Islet precursor cell (in vitro differentiated cells): Measurements from ENCODE around the gene VSIG10L.

Source experiments
- DNase-seq: peaks from one replicate; pipeline ENCODE4 v3.0.0-alpha.2; 2018

Gene VSIG10L

GRCh38 chr19:51337861-51338562 lies 3.9 kb downstream of the VSIG10L start:
- no peak for DNase-seq

GRCh38 chr19:51337141-51337860 lies 4.6 kb downstream of the VSIG10L start:
- DNase-seq, result no peak

GRCh38 chr19:51333836-51334460 lies 8.0 kb downstream of the VSIG10L start:
- DNase-seq, result no peak

GRCh38 chr19:51331716-51332115 lies 10.2 kb downstream of the VSIG10L start:
- DNase-seq, result no peak

- DNase-seq, result no peak
Measured at GRCh38 chr19:51331193-51331592, 10.7 kb downstream of the VSIG10L start.

GRCh38 chr19:51330366-51330765 lies 11.6 kb downstream of the VSIG10L start:
- DNase-seq, result no peak

- DNase-seq, result no peak
Measured at GRCh38 chr19:51329411-51329810, 12.5 kb downstream of the VSIG10L start.

GRCh38 chr19:51327066-51328001 lies 14.6 kb downstream of the VSIG10L start:
- DNase-seq, result peak; percentile 88

GRCh38 chr19:51326216-51327065 lies 15.5 kb downstream of the VSIG10L start:
- no peak for DNase-seq

GRCh38 chr19:51325161-51325976 lies 16.6 kb downstream of the VSIG10L start:
- DNase-seq, result no peak

- DNase-seq, result no peak
Measured at GRCh38 chr19:51324167-51324481, 17.8 kb downstream of the VSIG10L start.

- no peak for DNase-seq
Measured at GRCh38 chr19:51323481-51324166, 18.3 kb downstream of the VSIG10L start.

GRCh38 chr19:51321799-51322198 lies 20.1 kb downstream of the VSIG10L start:
- DNase-seq, result no peak

GRCh38 chr19:51320280-51320657 lies 21.7 kb downstream of the VSIG10L start:
- DNase-seq, result no peak

- no peak for DNase-seq
Measured at GRCh38 chr19:51319649-51320279, 22.2 kb downstream of the VSIG10L start.

- DNase-seq, result no peak
Measured at GRCh38 chr19:51318687-51319648, 23.0 kb downstream of the VSIG10L start.

- no peak for DNase-seq
Measured at GRCh38 chr19:51317968-51318367, 24.0 kb downstream of the VSIG10L start.

GRCh38 chr19:51317376-51317775 lies 24.6 kb downstream of the VSIG10L start:
- no peak for DNase-seq

- DNase-seq, result no peak
Measured at GRCh38 chr19:51316688-51317087, 25.3 kb downstream of the VSIG10L start.
